ENCODE measurements around the gene BEST4. TPM values are rescaled to one million over a fixed set of nuclear protein-coding genes. Genes with fewer than 3 reads are reported as not detected.

BEST4 gene
- total and polyA plus RNA-seq, 7 donors = 0.33 to 37.1 (median 6.0) TPM; not detected in 2

DNA sequence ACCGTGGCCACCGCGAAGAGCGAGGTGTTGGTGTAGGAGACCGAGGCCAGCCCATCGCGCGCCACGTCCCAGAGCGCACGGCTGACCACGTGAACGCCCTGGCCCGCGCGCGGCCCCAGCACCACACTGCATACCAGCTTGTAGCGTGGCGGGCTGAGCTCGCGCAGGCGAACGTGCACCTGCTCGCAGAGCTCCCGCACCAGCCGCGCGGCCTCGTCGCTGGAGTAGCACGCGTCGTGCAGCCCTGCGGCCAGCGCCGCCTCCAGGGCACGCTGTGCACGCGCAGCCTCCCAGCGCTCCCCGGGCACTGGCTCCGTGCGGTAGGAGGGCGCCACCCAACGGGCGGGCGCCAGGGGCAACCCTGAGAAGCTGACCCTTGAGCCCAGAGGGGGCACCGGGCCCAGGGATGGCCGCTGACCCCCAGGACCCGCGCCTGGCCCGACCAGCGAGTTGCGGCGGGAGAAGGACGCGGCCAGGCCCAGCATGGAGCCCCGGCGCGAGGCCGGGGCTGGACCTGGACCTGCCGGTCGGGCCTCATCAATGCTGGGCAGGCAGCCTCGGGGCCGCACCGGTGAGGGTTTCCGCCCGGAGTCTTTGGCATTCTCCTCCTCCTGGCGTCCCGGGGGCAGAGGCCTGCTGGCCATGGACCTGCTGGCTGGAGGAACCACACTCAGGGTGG, 18.2 kb upstream of the BEST4 start:
- DNase-seq = peak; percentile 70
- intact Hi-C loops (cut with DNase I) = loop anchor here (10.0 kb wide), 1 partner anchor 689 kb away; the partner anchor contains the start of gene TESK2
- Histone ChIP-seq H3K36me3 (peaks cover 0 to 40% (median 10%) of the 10 kb centered on the region in 4 donors), H3K4me3 (no peak overlapping the region), H3K27me3 (no peaks in the 10 kb centered on the region), H3K27ac (peak overlapping the region; percentile 88 to 98 (median 95)), H3K4me1 (peaks cover 0 to 80% (median 54%) of the 10 kb centered on the region in 4 donors), H3K9me3 (no peaks in the 10 kb centered on the region)
- 96 to 97% methylated on average over 70 of the region's 70 CpGs for WGBS, 2 donors
- TF ChIP-seq POLR2A (IDR thresholded peaks at IDR 0.05) (no peak), EP300 (IDR thresholded peaks at IDR 0.05) (no peak)
- TF ChIP-seq, protein P1, sequence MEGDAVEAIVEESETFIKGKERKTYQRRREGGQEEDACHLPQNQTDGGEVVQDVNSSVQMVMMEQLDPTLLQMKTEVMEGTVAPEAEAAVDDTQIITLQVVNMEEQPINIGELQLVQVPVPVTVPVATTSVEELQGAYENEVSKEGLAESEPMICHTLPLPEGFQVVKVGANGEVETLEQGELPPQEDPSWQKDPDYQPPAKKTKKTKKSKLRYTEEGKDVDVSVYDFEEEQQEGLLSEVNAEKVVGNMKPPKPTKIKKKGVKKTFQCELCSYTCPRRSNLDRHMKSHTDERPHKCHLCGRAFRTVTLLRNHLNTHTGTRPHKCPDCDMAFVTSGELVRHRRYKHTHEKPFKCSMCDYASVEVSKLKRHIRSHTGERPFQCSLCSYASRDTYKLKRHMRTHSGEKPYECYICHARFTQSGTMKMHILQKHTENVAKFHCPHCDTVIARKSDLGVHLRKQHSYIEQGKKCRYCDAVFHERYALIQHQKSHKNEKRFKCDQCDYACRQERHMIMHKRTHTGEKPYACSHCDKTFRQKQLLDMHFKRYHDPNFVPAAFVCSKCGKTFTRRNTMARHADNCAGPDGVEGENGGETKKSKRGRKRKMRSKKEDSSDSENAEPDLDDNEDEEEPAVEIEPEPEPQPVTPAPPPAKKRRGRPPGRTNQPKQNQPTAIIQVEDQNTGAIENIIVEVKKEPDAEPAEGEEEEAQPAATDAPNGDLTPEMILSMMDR (IDR thresholded peaks at IDR 0.05) = no peak

DNA sequence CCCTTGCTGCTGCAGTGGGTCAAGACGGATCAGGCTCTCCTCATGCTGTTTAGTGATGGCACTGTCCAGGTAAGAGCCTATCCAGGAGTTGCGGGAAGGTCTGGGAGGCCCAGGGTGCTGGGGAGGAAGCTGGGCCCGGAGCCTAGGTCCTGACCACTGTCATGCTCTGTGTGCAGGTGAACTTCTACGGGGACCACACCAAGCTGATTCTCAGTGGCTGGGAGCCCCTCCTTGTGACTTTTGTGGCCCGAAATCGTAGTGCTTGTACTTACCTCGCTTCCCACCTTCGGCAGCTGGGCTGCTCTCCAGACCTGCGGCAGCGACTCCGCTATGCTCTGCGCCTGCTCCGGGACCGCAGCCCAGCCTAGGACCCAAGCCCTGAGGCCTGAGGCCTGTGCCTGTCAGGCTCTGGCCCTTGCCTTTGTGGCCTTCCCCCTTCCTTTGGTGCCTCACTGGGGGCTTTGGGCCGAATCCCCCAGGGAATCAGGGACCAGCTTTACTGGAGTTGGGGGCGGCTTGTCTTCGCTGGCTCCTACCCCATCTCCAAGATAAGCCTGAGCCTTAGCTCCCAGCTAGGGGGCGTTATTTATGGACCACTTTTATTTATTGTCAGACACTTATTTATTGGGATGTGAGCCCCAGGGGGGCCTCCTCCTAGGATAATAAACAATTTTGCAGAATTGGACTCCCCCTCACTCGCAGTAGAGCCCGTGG, 17.5 kb upstream of the BEST4 start:
- 94 to 96% methylated on average over 20 of the region's 20 CpGs for WGBS, 2 donors
- DNase-seq = peak; percentile 64
- H3K36me3 ChIP-seq = peaks cover 0 to 40% (median 10%) of the 10 kb centered on the region in 4 donors
- H3K9me3 ChIP-seq = no peaks in the 10 kb centered on the region
- H3K27me3 ChIP-seq = no peaks in the 10 kb centered on the region
- H3K4me3 ChIP-seq = no peak overlapping the region
- TF ChIP-seq EP300 (IDR thresholded peaks at IDR 0.05) (no peak), POLR2AphosphoS5 (IDR thresholded peaks at IDR 0.05) (no peak), POLR2A (IDR thresholded peaks at IDR 0.05) (no peak)
- TF ChIP-seq, protein P1 (IDR thresholded peaks at IDR 0.05) = no peak
- intact Hi-C loops (cut with DNase I) = loop anchor here (10.0 kb wide), 1 partner anchor 689 kb away; the partner anchor contains the start of gene TESK2
- H3K27ac ChIP-seq = peak overlapping the region; percentile 88 to 98 (median 95)
- peaks cover 0 to 80% (median 58%) of the 10 kb centered on the region in 4 donors for H3K4me1 ChIP-seq

DNA sequence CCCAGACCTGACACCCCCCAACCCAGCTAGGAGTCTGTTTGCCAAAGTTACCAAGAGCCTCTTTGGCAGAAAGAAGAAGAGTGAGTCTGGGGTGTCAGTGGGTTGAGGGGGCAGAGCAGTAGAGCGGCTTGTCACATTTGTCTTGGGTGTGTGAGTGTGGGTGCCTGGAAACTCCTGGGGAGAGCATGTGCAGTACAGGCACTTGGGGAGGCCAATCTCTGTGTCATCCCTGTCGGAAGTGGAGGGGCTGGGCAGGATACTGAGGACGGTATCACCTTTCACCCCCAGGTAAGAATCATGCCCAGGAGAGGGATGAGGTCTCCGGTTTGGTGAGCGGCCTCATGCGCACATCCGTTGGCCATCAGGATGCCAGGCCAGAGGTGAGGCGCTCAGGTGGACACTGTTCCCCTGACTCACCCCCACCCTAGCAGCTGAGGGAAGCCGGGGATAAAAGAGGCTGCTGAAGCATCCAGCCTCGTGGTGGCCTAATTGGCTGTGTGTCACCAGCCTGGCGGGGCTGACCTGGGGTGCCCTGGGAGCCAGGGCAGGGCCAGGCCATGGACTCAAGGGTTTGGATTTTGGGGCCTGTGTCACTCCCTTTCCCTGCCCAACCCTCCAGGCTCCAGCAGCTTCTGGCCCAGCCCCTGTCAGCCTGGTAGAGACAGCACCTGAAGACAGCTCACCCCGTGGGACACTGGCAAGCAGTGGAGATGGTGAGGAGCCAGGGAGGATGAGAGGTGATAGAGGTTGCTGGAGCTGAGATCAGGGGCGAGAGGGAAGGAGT, 15.5 kb upstream of the BEST4 start:
- TF ChIP-seq, protein P1 (IDR thresholded peaks at IDR 0.05) = no peak
- TF ChIP-seq POLR2A (IDR thresholded peaks at IDR 0.05) = no peak
- no peak for TF ChIP-seq EP300 (IDR thresholded peaks at IDR 0.05)
- TF ChIP-seq POLR2AphosphoS5 (IDR thresholded peaks at IDR 0.05) = no peak
- Histone ChIP-seq H3K9me3 (no peaks in the 10 kb centered on the region), H3K4me3 (no peak overlapping the region), H3K4me1 (peaks cover 3 to 70% (median 45%) of the 10 kb centered on the region in 4 donors), H3K27me3 (no peaks in the 10 kb centered on the region), H3K36me3 (peaks cover 0 to 40% (median 10%) of the 10 kb centered on the region in 4 donors), H3K27ac (peak overlapping the region; percentile 7 to 95 (median 50))
- peak; percentile 57 for DNase-seq
- 90 to 91% methylated on average over 13 of the region's 13 CpGs for WGBS, 2 donors
- intact Hi-C loops (cut with DNase I) = loop anchor here (10.0 kb wide), 1 partner anchor 691 kb away; the partner anchor contains the start of gene TESK2

DNA sequence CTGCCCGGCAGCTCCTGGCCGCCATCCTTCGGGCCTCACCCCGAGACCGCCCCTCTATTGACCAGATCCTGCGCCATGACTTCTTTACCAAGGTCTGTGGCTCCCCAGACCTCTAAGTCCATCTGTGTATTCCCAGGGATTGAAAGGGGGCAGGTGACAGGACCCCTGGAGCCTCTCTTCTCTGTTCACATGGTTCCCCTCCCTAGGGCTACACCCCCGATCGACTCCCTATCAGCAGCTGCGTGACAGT, 15.0 kb upstream of the BEST4 start:
- H3K27me3 ChIP-seq = no peaks in the 10 kb centered on the region
- no peak for DNase-seq
- 94 to 96% methylated on average over 9 of the region's 9 CpGs for WGBS, 2 donors
- no peaks in the 10 kb centered on the region for H3K9me3 ChIP-seq
- H3K4me1 ChIP-seq = peaks cover 5 to 64% (median 40%) of the 10 kb centered on the region in 4 donors
- H3K4me3 ChIP-seq = no peak overlapping the region
- TF ChIP-seq POLR2AphosphoS5 (IDR thresholded peaks at IDR 0.05) (no peak), EP300 (IDR thresholded peaks at IDR 0.05) (no peak)
- intact Hi-C loops (cut with DNase I) = loop anchor here (10.0 kb wide), 1 partner anchor 692 kb away; the partner anchor contains the start of gene TESK2
- H3K36me3 ChIP-seq = peaks cover 0 to 40% (median 10%) of the 10 kb centered on the region in 4 donors
- H3K27ac ChIP-seq = peak overlapping the region in 2 of 4 donors; percentile 93 to 95
